Esophagus squamous epithelium (tissue), 5 donors: ENCODE results near the gene FHIT. TPM values are rescaled to one million over a fixed set of nuclear protein-coding genes. Genes with fewer than 3 reads are reported as not detected.

Experiments used
- DNase-seq: peaks from one replicate; lab custom pipeline; 2025; lab: John Stamatoyannopoulos, UW
- H3K27ac ChIP-seq, 4 donors: fragments of 200-600 bp; sonication (generic); one replicate each; pipeline ENCODE4 v1.5.1; 2016 to 2019; ENCODE audit warnings: mild to moderate bottlenecking in 1 of 4
- H3K27me3 ChIP-seq, 4 donors: fragments of 200-600 bp; sonication (generic); 1 replicate in 3 of 4; 2 replicates in 1 of 4; pipeline versions ENCODE4 v1.5.1 to v1.6.0; 2017 to 2021; ENCODE audit warnings: antibody characterized with exemption in 1 of 4
- H3K36me3 ChIP-seq, 3 donors: fragments of 200-600 bp; sonication (generic); one replicate each; pipeline ENCODE4 v1.5.1; 2016 to 2019
- H3K4me1 ChIP-seq, 3 donors: fragments of 200-600 bp; sonication (generic); one replicate each; pipeline ENCODE4 v1.5.1; 2017 to 2019
- H3K4me3 ChIP-seq, 4 donors: fragments of 200-600 bp; sonication (generic); 1 replicate in 3 of 4; 2 replicates in 1 of 4; pipeline ENCODE4 v1.5.1; 2016 to 2019; ENCODE audit warnings: mild to moderate bottlenecking in 2 of 4, moderate library complexity in 1 of 4
- H3K9me3 ChIP-seq, 3 donors: fragments of 200-600 bp; sonication (generic); one replicate each; pipeline ENCODE4 v1.5.1; 2016 to 2019
- POLR2A ChIP-seq, 4 donors: fragments of 450-650 bp; IDR thresholded peaks; one replicate each; pipeline ENCODE4 v1.6.1; 2017; ENCODE audit warnings: antibody characterized with exemption in 4 of 4, mild to moderate bottlenecking in 4 of 4, moderate library complexity in 3 of 4
- WGBS, 2 donors: methylation state at CpG; one replicate each; pipeline ENCODE4 v1.1.5; 2018; 5-methylcytosine and 5-hydroxymethylcytosine counted together
- intact Hi-C: fragments of 100-400 bp; cut with DNase I; formaldehyde crosslinking; loops from one replicate; pipeline ENCODE4 v1.15.0; 2022
- total RNA-seq, 4 donors: library from RNA; depleted of rRNA; stranded (reverse); fragments of >200 nt; gene quantifications; one replicate each; pipeline ENCODE4 v1.1.0, GENCODE V29; 2016
- TF ChIP-seq, protein P1 (sequence below), 6 experiments: fragments of 450-650 bp in 4 of 6; fragments of 200-600 bp in 2 of 6; sonication (generic) in 2 of 6; IDR thresholded peaks; one replicate each; pipeline ENCODE4 v1.5.1; 2016 to 2019; ENCODE audit warnings: antibody characterized with exemption in 6 of 6, mild to moderate bottlenecking in 4 of 6, moderate library complexity in 4 of 6
- donor health status: DM: yes; HTN: yes; CAD: no.

Gene FHIT
- total RNA-seq, 4 donors from 2014 or later: 0.64 to 5.7 (median 3.1) TPM

DNA sequence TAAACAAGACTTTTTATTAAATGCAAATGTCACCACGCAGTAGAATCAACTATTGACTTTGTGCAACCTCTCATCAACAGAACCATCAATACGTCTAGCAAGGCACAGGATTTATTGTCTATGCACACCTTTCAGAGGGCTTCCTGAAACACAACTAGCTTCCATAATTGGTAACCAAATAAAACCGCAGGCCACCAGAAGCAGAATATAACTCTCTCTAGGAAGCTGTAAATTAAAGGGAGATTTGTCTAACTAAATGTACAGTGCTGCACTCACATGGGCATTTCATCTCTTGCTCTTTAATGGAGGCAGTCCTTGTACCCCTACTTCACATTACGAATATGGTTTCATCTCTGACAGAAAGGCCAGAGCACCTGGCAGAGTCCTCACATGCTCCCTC is 93.0 kb downstream of the FHIT start:
- 80 to 88% methylated on average over 4 of the region's 4 CpGs for WGBS, 2 donors
- intact Hi-C loops: no loop called here

DNA sequence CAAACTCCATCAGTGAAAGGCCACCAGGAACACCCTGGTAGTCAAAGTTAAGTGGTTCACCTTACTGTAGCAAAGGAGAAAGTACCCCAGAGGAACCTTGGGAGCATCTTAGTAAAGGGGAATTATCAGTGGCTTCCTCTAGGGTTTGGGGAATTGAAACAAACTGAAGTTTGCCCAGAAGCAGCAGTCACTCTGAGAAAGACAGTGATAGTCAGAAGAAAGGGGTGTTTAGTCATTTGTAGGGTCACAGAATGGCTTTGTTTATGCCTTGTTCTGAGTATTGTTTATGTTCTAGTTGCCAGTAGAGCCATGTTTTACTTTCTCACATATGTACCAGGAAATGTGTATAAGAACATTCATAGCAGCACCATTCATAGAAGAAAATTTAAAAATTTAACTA is 93.8 kb downstream of the FHIT start:
- no peak overlapping the region for H3K4me3 ChIP-seq
- intact Hi-C loops: no loop called here
- no peak overlapping the region for H3K27ac ChIP-seq
- no peak for DNase-seq
- no peaks in the 10 kb centered on the region for H3K9me3 ChIP-seq
- H3K36me3 ChIP-seq: no peaks in the 10 kb centered on the region
- TF ChIP-seq, protein P1, sequence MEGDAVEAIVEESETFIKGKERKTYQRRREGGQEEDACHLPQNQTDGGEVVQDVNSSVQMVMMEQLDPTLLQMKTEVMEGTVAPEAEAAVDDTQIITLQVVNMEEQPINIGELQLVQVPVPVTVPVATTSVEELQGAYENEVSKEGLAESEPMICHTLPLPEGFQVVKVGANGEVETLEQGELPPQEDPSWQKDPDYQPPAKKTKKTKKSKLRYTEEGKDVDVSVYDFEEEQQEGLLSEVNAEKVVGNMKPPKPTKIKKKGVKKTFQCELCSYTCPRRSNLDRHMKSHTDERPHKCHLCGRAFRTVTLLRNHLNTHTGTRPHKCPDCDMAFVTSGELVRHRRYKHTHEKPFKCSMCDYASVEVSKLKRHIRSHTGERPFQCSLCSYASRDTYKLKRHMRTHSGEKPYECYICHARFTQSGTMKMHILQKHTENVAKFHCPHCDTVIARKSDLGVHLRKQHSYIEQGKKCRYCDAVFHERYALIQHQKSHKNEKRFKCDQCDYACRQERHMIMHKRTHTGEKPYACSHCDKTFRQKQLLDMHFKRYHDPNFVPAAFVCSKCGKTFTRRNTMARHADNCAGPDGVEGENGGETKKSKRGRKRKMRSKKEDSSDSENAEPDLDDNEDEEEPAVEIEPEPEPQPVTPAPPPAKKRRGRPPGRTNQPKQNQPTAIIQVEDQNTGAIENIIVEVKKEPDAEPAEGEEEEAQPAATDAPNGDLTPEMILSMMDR (IDR thresholded peaks at IDR 0.05): no peak
- no peak for TF ChIP-seq POLR2A (IDR thresholded peaks at IDR 0.05)
- H3K27me3 ChIP-seq: no peaks in the 10 kb centered on the region
- no peaks in the 10 kb centered on the region for H3K4me1 ChIP-seq

More for the DNA sequence above, 93.0 kb downstream of the FHIT start:
- Histone ChIP-seq H3K27ac (no peak overlapping the region), H3K9me3 (no peaks in the 10 kb centered on the region), H3K36me3 (no peaks in the 10 kb centered on the region), H3K4me3 (no peak overlapping the region), H3K27me3 (no peaks in the 10 kb centered on the region), H3K4me1 (no peaks in the 10 kb centered on the region)
- DNase-seq: no peak
- TF ChIP-seq, protein P1 (IDR thresholded peaks at IDR 0.05): no peak
- no peak for TF ChIP-seq POLR2A (IDR thresholded peaks at IDR 0.05)

DNA sequence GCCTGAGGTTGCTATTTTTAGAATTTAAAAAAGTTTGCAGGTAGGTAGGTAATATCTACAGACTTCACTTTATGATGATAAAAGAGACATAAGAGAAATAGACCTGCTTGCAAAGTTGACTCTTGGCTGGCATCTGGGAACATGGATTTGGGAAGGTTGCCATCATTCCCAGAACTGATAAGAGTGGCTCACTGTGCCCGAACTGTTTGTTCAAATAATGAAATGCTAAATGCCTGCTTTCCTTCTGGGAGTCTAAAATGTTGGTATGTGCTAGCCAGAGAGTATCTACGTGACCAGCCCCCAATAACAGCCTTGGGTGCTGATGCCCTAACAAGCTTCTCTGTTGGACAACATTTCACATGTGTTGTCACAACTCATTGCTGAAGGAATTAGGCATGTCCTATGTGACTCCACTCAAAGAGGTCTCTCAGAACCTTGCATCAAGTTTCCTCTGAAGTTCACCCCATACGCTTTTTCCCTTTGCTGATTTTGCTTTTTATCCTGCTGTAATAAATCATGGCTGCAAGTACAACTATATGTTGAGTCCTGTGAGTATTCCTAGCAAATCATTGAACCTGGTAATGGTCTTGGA is 95.5 kb downstream of the FHIT start:
- intact Hi-C loops: no loop called here
- no peaks in the 10 kb centered on the region for H3K9me3 ChIP-seq
- H3K4me3 ChIP-seq: no peak overlapping the region
- no peak for DNase-seq
- H3K27me3 ChIP-seq: no peaks in the 10 kb centered on the region
- H3K27ac ChIP-seq: no peak overlapping the region
- H3K36me3 ChIP-seq: no peaks in the 10 kb centered on the region
- no peak for TF ChIP-seq POLR2A (IDR thresholded peaks at IDR 0.05)
- TF ChIP-seq, protein P1 (IDR thresholded peaks at IDR 0.05): no peak
- 71 to 89% methylated on average over 3 of the region's 3 CpGs for WGBS, 2 donors
- no peaks in the 10 kb centered on the region for H3K4me1 ChIP-seq

DNA sequence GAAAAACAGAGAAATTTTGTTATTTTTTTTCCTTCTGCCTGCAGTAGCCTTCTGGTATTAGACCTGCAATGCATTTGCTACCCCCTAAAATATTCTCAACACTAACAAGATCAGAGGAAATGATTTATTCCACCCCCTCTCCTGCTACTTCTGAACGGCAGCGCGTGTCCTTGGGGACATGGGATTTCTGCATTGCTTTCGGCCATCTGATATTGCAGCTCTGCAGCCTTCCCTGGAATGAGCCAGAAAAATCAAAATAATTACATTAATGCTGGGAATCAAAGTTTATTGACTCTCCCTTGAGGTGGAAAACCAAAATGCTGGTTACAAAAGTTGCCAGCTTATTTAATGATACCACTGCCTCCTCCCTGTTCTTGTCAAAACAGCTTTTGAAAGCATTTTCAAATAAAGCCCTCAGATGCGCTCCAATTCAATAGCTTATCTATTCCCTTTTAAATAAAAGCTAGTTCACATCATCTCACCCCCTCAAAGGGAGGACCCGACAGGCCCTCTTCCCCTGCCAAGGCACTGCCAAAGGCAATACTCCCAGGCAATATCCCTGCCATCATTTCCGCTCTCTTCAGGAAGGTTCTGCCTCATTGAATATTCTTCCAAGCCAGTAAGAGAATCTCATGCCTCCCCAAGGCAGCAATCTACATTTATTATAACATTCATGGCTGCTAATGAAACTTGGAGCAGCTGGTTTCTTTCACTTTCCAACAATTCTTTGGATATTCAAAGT is 96.6 kb downstream of the FHIT start:
- Histone ChIP-seq H3K27me3 (no peaks in the 10 kb centered on the region), H3K9me3 (no peaks in the 10 kb centered on the region), H3K36me3 (no peaks in the 10 kb centered on the region), H3K27ac (no peak overlapping the region), H3K4me1 (no peaks in the 10 kb centered on the region), H3K4me3 (no peak overlapping the region)
- intact Hi-C loops: no loop called here
- no peak for DNase-seq
- TF ChIP-seq, protein P1 (IDR thresholded peaks at IDR 0.05): no peak
- no peak for TF ChIP-seq POLR2A (IDR thresholded peaks at IDR 0.05)
- WGBS, 2 donors: 81 to 86% methylated on average over 7 of the region's 7 CpGs

DNA sequence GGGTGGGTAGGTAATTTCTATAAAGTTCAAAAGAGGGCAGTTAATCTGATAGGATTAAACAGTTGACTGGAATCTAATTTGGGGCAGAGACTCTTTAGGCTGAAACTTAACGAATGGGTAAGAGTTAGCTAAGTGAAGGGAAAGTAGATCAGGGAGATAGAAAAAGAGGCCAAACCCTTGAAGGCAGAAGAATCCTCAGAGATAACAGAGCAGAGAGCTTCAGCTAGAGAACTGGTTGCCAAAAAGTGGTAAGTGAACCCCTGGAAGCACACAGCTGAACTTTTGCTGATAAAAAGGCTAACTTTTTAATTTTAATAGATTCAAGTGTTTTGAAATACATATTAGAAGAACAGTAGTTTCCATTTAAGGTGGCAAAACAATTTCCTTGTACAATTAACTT is 99.2 kb downstream of the FHIT start:
- 93 to 95% methylated on average over 1 of the region's 1 CpG for WGBS, 2 donors
- Histone ChIP-seq H3K4me3 (no peak overlapping the region), H3K36me3 (no peaks in the 10 kb centered on the region), H3K9me3 (no peaks in the 10 kb centered on the region), H3K27ac (no peak overlapping the region), H3K4me1 (no peaks in the 10 kb centered on the region), H3K27me3 (no peaks in the 10 kb centered on the region)
- no peak for DNase-seq
- intact Hi-C loops: no loop called here
- TF ChIP-seq POLR2A (IDR thresholded peaks at IDR 0.05): no peak
- TF ChIP-seq, protein P1 (IDR thresholded peaks at IDR 0.05): no peak
